ENCODE measurements around the gene ACKR3. TPM values are rescaled to one million over a fixed set of nuclear protein-coding genes. Genes with fewer than 3 reads are reported as not detected.

The ACKR3 gene
- total RNA-seq, 1 donor from 2014 or later: 20.3 TPM

DNA sequence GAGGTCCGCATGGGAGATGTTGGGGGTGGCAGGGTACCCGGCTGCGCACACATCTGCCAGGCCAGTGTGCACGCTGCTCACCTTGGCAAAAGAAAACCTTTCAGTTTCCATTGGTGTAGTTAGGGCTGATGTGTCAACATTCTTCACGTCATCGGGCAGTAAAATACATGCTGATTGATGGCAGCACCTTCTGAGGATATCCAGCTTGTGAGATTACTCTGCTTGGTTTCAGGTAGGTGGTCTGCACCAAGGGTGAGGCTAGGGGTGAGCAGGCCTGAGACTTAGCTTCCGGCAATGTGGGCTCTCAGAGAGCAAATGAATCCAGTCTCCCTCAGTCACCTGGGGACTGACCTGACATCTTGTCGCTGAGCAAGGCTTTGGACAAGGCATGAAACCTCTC is 19.3 kb upstream of the ACKR3 start:
- no peak for DNase-seq

- DNase-seq: no peak
Measured at GRCh38 chr2:236550701-236551465, 18.7 kb upstream of the ACKR3 start.

DNA sequence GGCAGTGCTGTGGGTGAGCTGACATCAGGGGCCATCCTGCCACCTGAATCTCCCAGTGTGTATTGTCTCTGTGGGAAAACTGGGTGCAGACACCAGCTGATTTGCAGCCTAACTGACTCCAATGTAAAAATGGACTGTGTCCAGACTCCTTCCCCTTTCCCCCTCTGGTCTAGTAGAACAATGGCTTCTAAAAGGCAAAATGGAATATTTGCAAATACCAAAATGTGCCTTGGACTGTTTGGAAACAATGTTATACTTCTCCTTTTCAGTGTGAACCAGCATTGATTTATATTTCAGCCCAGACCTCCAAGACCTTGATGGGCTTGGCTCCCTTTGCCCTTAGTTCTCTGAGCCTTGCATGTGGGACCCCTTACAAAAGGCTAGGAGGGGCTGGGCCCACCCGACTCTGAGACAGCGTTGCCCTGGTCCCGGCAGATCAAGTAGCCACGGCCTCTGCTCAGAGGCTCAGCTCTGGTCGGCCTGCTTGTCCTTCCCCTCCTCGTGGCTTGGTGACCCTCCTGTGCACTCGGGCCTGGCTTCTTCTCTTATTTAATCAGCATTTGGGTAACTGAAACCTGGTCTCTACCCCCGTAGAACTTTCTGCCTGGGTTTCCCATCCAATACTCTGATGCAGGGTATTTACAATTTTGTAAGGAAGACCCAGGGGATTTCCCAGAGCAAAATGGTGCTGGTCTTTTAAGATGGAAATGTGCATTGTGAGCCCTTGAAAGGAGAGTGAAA is 18.0 kb upstream of the ACKR3 start:
- no peak for DNase-seq

DNA sequence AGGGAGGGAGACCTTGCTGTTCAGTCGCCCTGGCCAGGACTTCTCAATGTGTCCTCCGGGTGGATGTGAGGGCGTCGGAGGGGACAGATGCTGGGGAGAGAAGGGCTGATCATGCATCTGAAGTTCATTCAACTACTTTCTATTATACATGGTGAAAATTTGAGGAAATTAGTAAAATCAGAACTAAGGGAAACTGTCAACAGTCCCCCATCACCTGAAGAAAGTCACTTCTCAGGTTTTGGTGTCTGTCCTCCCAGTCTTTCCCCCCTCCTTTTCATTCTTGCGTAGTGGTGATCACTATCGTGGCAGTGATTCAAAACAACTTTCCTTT is 17.4 kb upstream of the ACKR3 start:
- DNase-seq: no peak

DNA sequence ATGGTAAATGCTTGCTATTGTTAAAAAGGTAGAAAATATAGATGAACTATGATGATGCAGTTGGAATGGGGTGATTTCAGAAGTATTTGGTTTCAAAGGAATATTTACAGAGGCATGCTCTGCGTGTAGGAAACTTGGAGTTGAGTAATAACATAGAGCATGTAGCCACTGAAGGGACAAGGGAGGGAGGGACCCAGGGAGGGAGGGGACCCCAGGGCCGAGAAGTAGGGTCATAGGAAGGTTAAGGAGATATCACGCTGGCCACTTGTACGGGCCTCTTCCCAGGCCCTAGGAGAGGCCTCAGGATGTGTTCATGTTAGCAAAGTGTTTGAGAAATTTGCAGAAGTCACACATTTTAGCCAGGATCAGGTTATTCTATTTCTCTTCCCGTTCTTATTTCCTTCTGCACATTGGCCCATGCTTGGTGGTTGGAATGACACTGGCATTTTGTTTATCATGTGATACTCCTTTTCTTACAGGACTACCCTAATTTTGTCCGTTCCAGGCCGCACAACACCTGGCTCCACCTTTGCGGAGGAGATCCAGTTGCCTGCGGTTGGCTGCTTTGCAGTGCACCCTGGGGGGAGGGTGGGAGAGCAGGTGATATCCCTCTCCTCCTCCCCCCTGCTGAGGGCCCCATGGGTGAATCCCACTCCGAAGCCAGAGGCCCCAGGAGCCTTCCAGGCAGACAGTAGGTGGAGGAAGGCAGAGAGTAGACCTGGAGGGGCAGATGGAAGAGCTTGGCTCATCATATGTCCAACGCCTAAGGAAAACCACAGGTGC is 16.9 kb upstream of the ACKR3 start:
- no peak for DNase-seq

DNA sequence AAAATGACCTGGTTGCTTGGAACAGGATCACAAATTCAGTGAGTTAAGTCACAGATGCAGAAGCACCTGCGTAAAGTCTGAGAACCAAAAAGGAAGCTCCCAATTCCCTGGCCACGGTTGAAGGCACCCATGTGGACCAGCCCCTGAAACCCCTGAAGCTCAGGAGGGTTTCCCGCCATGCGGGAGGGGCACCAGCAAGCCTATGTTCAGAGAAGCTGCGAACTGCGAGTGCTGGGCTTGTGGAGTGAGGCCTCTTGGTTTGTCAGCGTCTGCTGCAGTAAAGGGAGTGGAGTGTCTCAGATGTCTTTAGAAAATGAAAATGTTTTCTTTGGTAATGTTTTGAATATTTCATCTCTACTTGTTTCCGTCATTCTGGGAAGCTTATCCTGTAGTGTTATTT is 16.1 kb upstream of the ACKR3 start:
- DNase-seq: no peak

DNA sequence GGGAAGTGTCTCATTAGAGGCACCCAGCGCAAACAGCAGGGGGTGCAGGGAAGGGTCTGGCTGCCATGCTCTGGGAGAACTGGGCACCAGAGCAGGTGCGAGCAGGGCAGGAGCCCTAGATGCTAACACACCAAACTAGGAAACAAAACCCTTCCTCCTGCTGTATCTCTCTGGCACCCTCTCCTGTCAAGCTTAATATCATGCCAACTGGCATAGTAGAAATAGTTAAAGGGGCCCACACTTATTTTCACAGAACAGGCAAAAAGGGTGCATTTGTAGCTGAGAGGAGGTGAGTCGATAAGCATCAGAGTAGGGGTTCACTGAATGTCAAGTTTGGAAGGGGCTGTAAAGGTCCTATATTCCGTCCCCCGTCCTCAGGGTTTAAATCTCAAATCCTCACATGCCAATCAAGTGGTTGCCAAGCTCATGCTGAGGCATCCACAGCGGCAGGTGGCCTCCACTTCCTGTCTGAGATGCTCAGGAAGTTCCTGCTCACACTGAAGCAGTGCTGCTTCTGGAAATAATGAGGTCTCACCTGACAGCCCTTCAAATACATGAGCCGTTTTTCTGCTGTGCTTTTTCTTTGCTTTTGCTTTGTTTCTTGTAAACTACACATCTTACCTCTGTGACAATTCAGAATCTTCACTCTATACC is 14.9 kb upstream of the ACKR3 start:
- DNase-seq: no peak

DNA sequence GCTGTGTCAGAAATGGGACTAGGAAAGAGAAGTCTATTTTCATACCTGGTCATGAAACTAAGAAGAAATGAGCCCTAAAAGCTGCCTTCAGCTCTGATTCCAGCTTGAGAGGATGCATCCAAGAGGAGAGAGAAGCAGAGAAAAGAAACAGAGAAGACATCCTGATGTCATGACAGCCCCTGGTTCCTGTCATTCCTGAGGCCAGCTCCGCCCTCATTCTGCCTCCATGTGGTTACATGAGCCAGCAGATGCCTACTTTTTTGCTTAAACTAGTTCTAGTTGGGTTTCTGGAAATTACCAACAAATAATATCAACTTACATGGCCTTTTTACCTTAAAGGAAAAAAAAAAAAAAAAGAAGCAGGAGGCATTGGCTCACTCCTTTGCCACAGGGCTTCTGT is 14.1 kb upstream of the ACKR3 start:
- DNase-seq: no peak

- DNase-seq: no peak
Measured at GRCh38 chr2:236557306-236558030, 12.2 kb upstream of the ACKR3 start.

- DNase-seq: no peak
Measured at GRCh38 chr2:236558036-236558435, 11.6 kb upstream of the ACKR3 start.

DNA sequence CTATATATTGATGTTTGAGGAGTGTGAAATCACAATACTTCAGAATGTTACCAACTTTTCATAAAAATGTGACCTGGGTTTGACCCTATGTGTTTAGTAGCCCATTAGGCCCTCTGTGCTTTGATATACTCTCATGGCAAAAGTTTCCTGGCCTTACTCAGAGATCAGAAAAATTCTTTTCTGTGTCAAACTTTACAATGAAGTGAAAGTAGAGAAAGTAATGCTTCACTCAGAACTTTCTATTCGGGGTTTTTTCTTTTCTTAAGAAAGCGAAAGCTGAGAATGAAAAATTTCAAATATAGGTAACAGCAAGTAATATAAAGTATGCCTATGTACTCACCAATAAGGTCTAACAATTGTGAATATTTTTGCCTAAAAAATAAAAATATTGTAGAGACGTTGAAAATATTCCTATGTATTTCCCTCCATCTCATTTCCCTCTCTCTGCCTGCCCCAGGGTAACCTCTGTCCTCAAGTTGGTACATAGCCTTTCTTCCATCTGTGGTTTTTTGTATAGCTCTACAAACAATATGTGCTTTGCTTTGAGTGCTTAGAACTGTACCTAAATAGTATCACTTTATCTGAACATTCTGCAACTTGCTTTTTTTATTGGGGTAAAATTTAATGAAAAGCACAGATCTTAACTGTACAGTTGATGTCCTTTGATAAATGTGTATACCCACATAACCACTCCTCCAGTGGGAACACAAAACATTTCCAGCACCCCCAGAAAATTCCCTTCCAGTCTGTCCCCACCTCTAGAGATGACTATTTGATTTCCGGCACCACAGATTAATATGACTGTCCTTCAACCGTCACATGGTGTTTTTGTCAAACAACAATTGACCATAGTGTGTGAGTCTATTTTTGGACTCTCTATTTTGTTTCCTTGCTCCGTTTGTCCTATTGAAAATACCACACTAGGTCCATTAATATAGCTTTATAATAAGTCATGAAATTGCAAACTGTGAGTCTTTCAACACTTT is 10.3 kb upstream of the ACKR3 start:
- no peak for DNase-seq

DNA sequence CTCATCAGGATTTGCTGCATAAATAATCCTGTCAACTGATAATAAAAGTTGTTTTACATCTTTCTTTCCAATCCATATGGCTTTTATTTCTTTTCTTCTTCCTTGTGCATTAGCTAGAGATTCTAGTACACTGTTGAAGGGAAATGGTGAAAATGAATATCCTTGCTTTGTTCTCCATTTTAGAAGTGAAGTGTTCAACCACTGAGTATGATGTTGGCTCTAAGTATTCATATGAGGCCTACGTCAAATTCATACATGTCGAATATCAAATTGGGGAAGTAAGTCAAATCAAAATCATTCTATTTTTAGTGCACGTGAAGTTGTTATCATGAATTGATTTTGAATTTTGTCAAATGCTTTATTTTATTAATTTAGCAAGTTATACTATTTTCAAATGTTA is 7.8 kb upstream of the ACKR3 start:
- no peak for DNase-seq

- DNase-seq: no peak
Measured at GRCh38 chr2:236562434-236562833, 7.2 kb upstream of the ACKR3 start.

DNA sequence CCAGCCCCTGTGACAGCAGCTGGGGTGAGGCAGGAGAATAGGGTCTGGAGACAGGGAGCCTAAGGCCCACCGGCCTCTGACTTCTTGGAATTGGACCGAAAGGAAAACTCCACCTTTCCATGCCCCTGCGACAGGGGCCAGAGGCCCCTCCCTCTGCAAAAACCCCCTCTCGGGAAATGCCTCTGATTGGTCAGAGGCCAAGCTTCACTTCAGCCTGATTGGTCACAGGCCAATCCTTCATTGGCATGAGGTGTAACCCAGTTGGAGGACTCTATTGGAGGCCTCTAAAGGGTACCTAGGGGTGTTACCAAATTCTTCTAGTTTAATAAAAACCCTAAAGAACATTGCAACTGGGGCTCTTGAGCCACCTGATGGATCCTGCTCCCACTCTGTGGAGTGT is 5.7 kb upstream of the ACKR3 start:
- no peak for DNase-seq

GRCh38 chr2:236565212-236565611 is 4.4 kb upstream of the ACKR3 start:
- no peak for DNase-seq

- no peak for DNase-seq
Measured at GRCh38 chr2:236565879-236566402, 3.7 kb upstream of the ACKR3 start.

DNA sequence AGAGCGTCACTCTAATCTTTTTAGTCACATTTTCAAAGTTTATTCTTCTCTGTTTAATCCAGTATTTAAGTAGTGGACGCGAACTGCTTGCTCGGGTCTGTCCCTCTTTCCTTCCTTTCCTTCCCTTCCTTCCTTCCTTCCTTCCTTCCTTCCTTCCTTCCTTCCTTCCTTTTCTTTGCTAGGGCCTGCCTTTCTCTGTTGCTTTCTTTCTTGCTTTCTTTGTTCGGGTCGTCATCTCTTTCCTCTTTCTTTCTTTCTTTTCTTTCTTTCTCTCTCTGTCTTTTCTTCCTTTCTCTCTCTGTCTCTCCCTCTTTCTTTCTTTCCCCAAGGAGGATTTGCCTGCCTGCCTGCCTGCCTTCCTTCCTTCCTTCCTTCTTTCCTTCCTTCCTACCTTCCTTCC is 3.0 kb upstream of the ACKR3 start:
- DNase-seq: no peak

DNA sequence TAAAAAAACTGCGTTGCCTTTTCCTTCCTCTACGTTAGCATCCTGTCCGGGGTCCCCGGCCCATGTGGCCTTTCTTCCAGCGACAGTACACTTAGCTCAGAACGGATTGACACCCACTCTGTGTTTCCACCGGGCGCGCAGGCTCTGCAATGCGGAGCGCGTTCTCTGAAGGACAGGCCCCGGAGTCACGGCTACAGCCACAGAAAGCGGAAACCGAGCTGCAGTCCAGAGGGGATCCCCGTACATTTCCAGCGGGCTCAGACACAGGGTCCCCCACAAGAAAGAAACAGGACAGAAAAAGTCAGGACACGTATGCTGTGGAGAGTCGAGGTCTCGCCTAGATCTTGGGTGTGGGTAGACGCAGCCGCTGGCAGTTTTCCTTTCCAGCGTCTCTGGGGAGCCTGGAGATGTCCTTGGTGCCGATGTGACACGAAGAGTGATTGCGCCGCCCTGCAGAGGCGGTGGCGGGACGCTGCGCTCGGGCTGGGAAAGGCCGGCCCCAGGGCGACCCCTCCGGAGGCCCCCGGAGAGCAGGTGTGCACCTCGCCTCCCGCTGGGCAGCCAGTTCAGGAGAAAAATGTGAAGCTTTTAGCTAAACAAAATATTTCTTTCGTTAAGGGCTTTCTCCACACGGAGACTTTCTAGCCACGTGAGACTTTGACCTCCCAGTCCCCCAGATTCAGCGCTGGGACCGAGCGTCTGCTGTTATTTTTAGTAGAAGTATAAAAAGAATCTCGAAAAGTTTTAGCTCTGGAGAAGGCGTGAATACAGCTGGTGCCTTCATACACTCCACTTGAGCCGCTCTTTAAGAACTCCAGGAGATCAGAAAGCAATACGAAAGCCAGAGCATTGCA is 1.3 kb upstream of the ACKR3 start:
- no peak for DNase-seq

- DNase-seq: no peak
Measured at GRCh38 chr2:236568922-236569572, 578 bp upstream of the ACKR3 start.

Measured in occipital lobe (tissue), 2 donors.